ENCODE data around the gene DLGAP1.

Gene DLGAP1

GRCh38 chr18:3789525-3789924 lies 665.6 kb downstream of the DLGAP1 start:
- Histone ChIP-seq H3K27me3 (ENCODE audit: insufficient read depth, low read depth, severe bottlenecking) (peaks cover 9% of the 10 kb centered on the region), H3K9me3 (ENCODE audit: severe bottlenecking) (no peaks in the 10 kb centered on the region), H3K27ac (no peak overlapping the region), H3K36me3 (no peaks in the 10 kb centered on the region), H3K4me3 (ENCODE audit: low read depth, low read length) (no peak overlapping the region)
- DNase-seq: no peak
- TF ChIP-seq CTCF (IDR thresholded peaks at IDR 0.05; ENCODE audit: low read depth, low read length): no peak

- Histone ChIP-seq H3K4me3 (ENCODE audit: low read depth, low read length) (no peak overlapping the region), H3K36me3 (no peaks in the 10 kb centered on the region), H3K27ac (no peak overlapping the region), H3K9me3 (ENCODE audit: severe bottlenecking) (no peaks in the 10 kb centered on the region), H3K27me3 (ENCODE audit: insufficient read depth, low read depth, severe bottlenecking) (peaks cover 12% of the 10 kb centered on the region)
- TF ChIP-seq CTCF (IDR thresholded peaks at IDR 0.05; ENCODE audit: low read depth, low read length): no peak
- DNase-seq: no peak
Observed at GRCh38 chr18:3784949-3785348, 670.2 kb downstream of the DLGAP1 start.

GRCh38 chr18:3782901-3783300 lies 672.2 kb downstream of the DLGAP1 start:
- DNase-seq: no peak
- Histone ChIP-seq H3K9me3 (ENCODE audit: severe bottlenecking) (no peaks in the 10 kb centered on the region), H3K27me3 (ENCODE audit: insufficient read depth, low read depth, severe bottlenecking) (peaks cover 10% of the 10 kb centered on the region), H3K4me3 (ENCODE audit: low read depth, low read length) (no peak overlapping the region), H3K36me3 (no peaks in the 10 kb centered on the region), H3K27ac (no peak overlapping the region)
- no peak for TF ChIP-seq CTCF (IDR thresholded peaks at IDR 0.05; ENCODE audit: low read depth, low read length)

- Histone ChIP-seq H3K36me3 (no peaks in the 10 kb centered on the region), H3K27ac (no peak overlapping the region), H3K9me3 (ENCODE audit: severe bottlenecking) (no peaks in the 10 kb centered on the region), H3K4me3 (ENCODE audit: low read depth, low read length) (no peak overlapping the region), H3K27me3 (ENCODE audit: insufficient read depth, low read depth, severe bottlenecking) (peaks cover 22% of the 10 kb centered on the region)
- no peak for DNase-seq
- no peak for TF ChIP-seq CTCF (IDR thresholded peaks at IDR 0.05; ENCODE audit: low read depth, low read length)
Observed at GRCh38 chr18:3777719-3778118, 677.4 kb downstream of the DLGAP1 start.

GRCh38 chr18:3777122-3777521 lies 678.0 kb downstream of the DLGAP1 start:
- no peak for TF ChIP-seq CTCF (IDR thresholded peaks at IDR 0.05; ENCODE audit: low read depth, low read length)
- Histone ChIP-seq H3K36me3 (no peaks in the 10 kb centered on the region), H3K27me3 (ENCODE audit: insufficient read depth, low read depth, severe bottlenecking) (peaks cover 24% of the 10 kb centered on the region), H3K27ac (no peak overlapping the region), H3K9me3 (ENCODE audit: severe bottlenecking) (no peaks in the 10 kb centered on the region), H3K4me3 (ENCODE audit: low read depth, low read length) (no peak overlapping the region)
- DNase-seq: no peak

GRCh38 chr18:3775996-3776395 lies 679.1 kb downstream of the DLGAP1 start:
- Histone ChIP-seq H3K4me3 (ENCODE audit: low read depth, low read length) (no peak overlapping the region), H3K27me3 (ENCODE audit: insufficient read depth, low read depth, severe bottlenecking) (peaks cover 33% of the 10 kb centered on the region), H3K36me3 (no peaks in the 10 kb centered on the region), H3K27ac (no peak overlapping the region), H3K9me3 (ENCODE audit: severe bottlenecking) (no peaks in the 10 kb centered on the region)
- DNase-seq: no peak
- no peak for TF ChIP-seq CTCF (IDR thresholded peaks at IDR 0.05; ENCODE audit: low read depth, low read length)

All from WERI-Rb-1 (cell line).